Karpas-422 (cell line): Measurements from ENCODE around the gene TRAPPC1. TPM values are rescaled to one million over a fixed set of nuclear protein-coding genes. Genes with fewer than 3 reads are reported as not detected.

Experiments
- DNase-seq: peaks from one replicate; pipeline ENCODE4 v3.0.0-alpha.2; 2015
- H2AFZ ChIP-seq: fragments of 200-600 bp; sonication (generic); 2 replicates; pipeline ENCODE4 v1.6.1; 2014; ENCODE audit warnings: antibody characterized with exemption, low read length, mixed read lengths
- H3K27ac ChIP-seq: fragments of 200-600 bp; sonication (generic); 2 replicates; pipeline ENCODE4 v1.5.1; 2014; ENCODE audit warnings: mild to moderate bottlenecking, low read length, moderate library complexity
- H3K27me3 ChIP-seq: fragments of 200-600 bp; sonication (generic); 2 replicates; pipeline ENCODE4 v1.6.1; 2014; ENCODE audit warnings: low read length, mixed read lengths
- H3K36me3 ChIP-seq: fragments of 200-600 bp; sonication (generic); 2 replicates; pipeline ENCODE4 v1.6.1; 2014; ENCODE audit warnings: low read length, mixed read lengths; ENCODE audit not compliant: insufficient read depth
- H3K4me1 ChIP-seq: fragments of 200-600 bp; sonication (generic); 2 replicates; pipeline ENCODE4 v1.6.1; 2014; ENCODE audit warnings: mild to moderate bottlenecking, low read length, mixed read lengths
- H3K4me2 ChIP-seq: fragments of 200-600 bp; sonication (generic); 2 replicates; pipeline ENCODE4 v1.6.1; 2014; ENCODE audit warnings: low read length, low read depth, mild to moderate bottlenecking; ENCODE audit not compliant: poor library complexity, severe bottlenecking
- H3K4me3 ChIP-seq: fragments of 200-600 bp; sonication (generic); 2 replicates; pipeline ENCODE4 v1.5.1; 2014; ENCODE audit warnings: mild to moderate bottlenecking, antibody characterized with exemption, low read length, mixed read lengths
- H3K79me2 ChIP-seq: fragments of 200-600 bp; sonication (generic); 2 replicates; pipeline ENCODE4 v1.6.1; 2014; ENCODE audit warnings: mild to moderate bottlenecking, low read length, mixed read lengths
- H3K9ac ChIP-seq: fragments of 200-600 bp; sonication (generic); 2 replicates; pipeline ENCODE4 v1.6.0; 2014; ENCODE audit warnings: low read length
- H3K9me2 ChIP-seq: fragments of 200-600 bp; sonication (generic), shearing (Covaris generic); replicated peaks from 2 replicates; pipeline ENCODE4 v1.6.0; 2014; ENCODE audit warnings: mild to moderate bottlenecking, low read length, moderate library complexity; ENCODE audit not compliant: insufficient read depth
- H3K9me3 ChIP-seq: fragments of 300-700, 200-600 bp; sonication (generic); 2 replicates; pipeline ENCODE4 v1.6.1; 2014; ENCODE audit warnings: low read length, mixed read lengths
- H4K20me1 ChIP-seq: fragments of 200-600 bp; sonication (generic); 2 replicates; pipeline ENCODE4 v1.6.1; 2014; ENCODE audit warnings: mild to moderate bottlenecking, antibody characterized with exemption, low read length, low read depth; ENCODE audit not compliant: insufficient read depth
- small RNA-seq: library from RNA; depleted of rRNA; stranded (forward); fragments of <200 nt; gene quantifications from one replicate; pipeline ENCODE3, GENCODE V24; 2014
- total RNA-seq: library from RNA; depleted of rRNA; stranded (reverse); fragments of >200 nt; shearing (Covaris generic); gene quantifications from 2 replicates; pipeline ENCODE4 v1.2.3, GENCODE V29; 2014; ENCODE audit warnings: low replicate concordance; rRNA removed

TRAPPC1 gene
- total RNA-seq, 1 experiment from 2014 or later: 54.4 TPM

- Histone ChIP-seq H3K36me3 (peaks cover 7% of the 10 kb centered on the region; the same call in 1 of the 2 replicates), H3K9me2 (no peaks in the 10 kb centered on the region), H4K20me1 (peaks cover 23% of the 10 kb centered on the region; the same call in 1 of the 2 replicates), H3K79me2 (peaks cover 44% of the 10 kb centered on the region), H3K27ac (peak overlapping the region; percentile 99), H3K27me3 (no peaks in the 10 kb centered on the region), H3K4me3 (peak overlapping the region; percentile 61), H3K9me3 (no peaks in the 10 kb centered on the region), H2AFZ (0 out of 2 replicates have a peak overlapping the region, but pooled peaks have one; percentile 31), H3K4me1 (peaks cover 76% of the 10 kb centered on the region), H3K4me2 (peak overlapping the region; percentile 88), H3K9ac (peak overlapping the region; percentile 84)
- peak; percentile 91 for DNase-seq
These were observed 47.9 kb downstream of the TRAPPC1 start for GRCh38 chr17:7883781-7884386.

- DNase-seq: peak; percentile 59
- Histone ChIP-seq H3K36me3 (peaks cover 3% of the 10 kb centered on the region; the same call in 1 of the 2 replicates), H3K9ac (peak overlapping the region; percentile 84), H3K4me1 (peaks cover 67% of the 10 kb centered on the region), H4K20me1 (peaks cover 11% of the 10 kb centered on the region; the same call in 1 of the 2 replicates), H3K27me3 (no peaks in the 10 kb centered on the region), H3K79me2 (peaks cover 32% of the 10 kb centered on the region), H3K4me2 (peak overlapping the region; percentile 88), H2AFZ (no peak overlapping the region), H3K9me3 (no peaks in the 10 kb centered on the region), H3K4me3 (peak overlapping the region; percentile 61), H3K9me2 (no peaks in the 10 kb centered on the region), H3K27ac (peak overlapping the region; percentile 99)
These were observed 49.1 kb downstream of the TRAPPC1 start for GRCh38 chr17:7882629-7883028.

DNA sequence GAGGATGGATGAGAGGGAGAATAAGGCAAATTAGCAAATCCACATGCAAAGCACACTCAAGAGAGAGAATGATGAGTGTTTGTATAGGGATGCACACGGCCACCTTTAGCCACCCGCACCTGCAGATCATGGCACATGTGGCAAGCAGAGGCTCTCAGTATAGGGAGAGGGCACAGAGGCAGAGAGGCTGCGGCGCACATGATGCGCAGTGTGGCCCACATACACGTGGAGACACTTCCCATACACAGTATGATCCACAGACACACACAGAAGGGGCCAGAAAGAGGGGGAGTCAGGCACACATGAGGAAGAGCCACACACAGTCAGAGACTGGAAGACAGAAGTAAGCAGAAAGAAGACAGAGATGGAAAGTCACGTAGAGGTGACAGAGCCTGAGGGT is 49.7 kb downstream of the TRAPPC1 start:
- H2AFZ ChIP-seq: no peak overlapping the region
- H3K79me2 ChIP-seq: peaks cover 29% of the 10 kb centered on the region
- H3K4me2 ChIP-seq: peak overlapping the region; percentile 88
- peaks cover 10% of the 10 kb centered on the region; the same call in 1 of the 2 replicates for H4K20me1 ChIP-seq
- peak; percentile 93 for DNase-seq
- peak overlapping the region; percentile 99 for H3K27ac ChIP-seq
- peaks cover 6% of the 10 kb centered on the region; the same call in 1 of the 2 replicates for H3K36me3 ChIP-seq
- H3K4me3 ChIP-seq: peak overlapping the region; percentile 61
- peak overlapping the region; percentile 84 for H3K9ac ChIP-seq
- peaks cover 65% of the 10 kb centered on the region for H3K4me1 ChIP-seq
- H3K27me3 ChIP-seq: no peaks in the 10 kb centered on the region
- no peaks in the 10 kb centered on the region for H3K9me2 ChIP-seq
- no peaks in the 10 kb centered on the region for H3K9me3 ChIP-seq

GRCh38 chr17:7881276-7882054 is 50.3 kb downstream of the TRAPPC1 start:
- H3K9me2 ChIP-seq: no peaks in the 10 kb centered on the region
- no peak for DNase-seq
- no peaks in the 10 kb centered on the region for H3K9me3 ChIP-seq
- H4K20me1 ChIP-seq: peaks cover 4% of the 10 kb centered on the region; the same call in 1 of the 2 replicates
- peak overlapping the region; percentile 99 for H3K27ac ChIP-seq
- H3K9ac ChIP-seq: peak overlapping the region; percentile 84
- peaks cover 65% of the 10 kb centered on the region for H3K4me1 ChIP-seq
- H2AFZ ChIP-seq: no peak overlapping the region
- peaks cover 6% of the 10 kb centered on the region; the same call in 1 of the 2 replicates for H3K36me3 ChIP-seq
- peak overlapping the region; percentile 61 for H3K4me3 ChIP-seq
- H3K79me2 ChIP-seq: peaks cover 23% of the 10 kb centered on the region
- no peaks in the 10 kb centered on the region for H3K27me3 ChIP-seq
- H3K4me2 ChIP-seq: peak overlapping the region; percentile 88

Small RNA genes within 50 kb of the gene (small RNA-seq; reads per million reads assigned to genes)
- gene SCARNA21: 1.2 reads per million, percentile 35 among the genes with 10 or more reads in this experiment

Other genes with a start within 250 kb of the TRAPPC1 start
- 11.0 and 14.0 TPM in 2 replicates for gene TP53, start 244.5 kb downstream of the TRAPPC1 start, total RNA-seq
- 10.4 and 19.0 TPM in 2 replicates for gene WRAP53, start 243.5 kb downstream of the TRAPPC1 start, total RNA-seq
- not detected in 2 replicates for gene EFNB3, start 226.7 kb downstream of the TRAPPC1 start, total RNA-seq
- gene DNAH2, start 214.2 kb downstream of the TRAPPC1 start, total RNA-seq: not detected in 2 replicates
- gene KDM6B, start 97.7 kb downstream of the TRAPPC1 start, total RNA-seq: 11.9 and 34.6 TPM in 2 replicates
- gene TMEM88, start 76.9 kb downstream of the TRAPPC1 start, total RNA-seq: 0.69 and 1.4 TPM in 2 replicates
- gene NAA38, start 74.4 kb downstream of the TRAPPC1 start, total RNA-seq: 313 and 321 TPM in 2 replicates
- gene CYB5D1, start 73.9 kb downstream of the TRAPPC1 start, total RNA-seq: 8.5 and 10.9 TPM in 2 replicates
- gene CHD3, start 43.2 kb downstream of the TRAPPC1 start, total RNA-seq: 191 and 346 TPM in 2 replicates
- gene RNF227, start 15.7 kb downstream of the TRAPPC1 start, total RNA-seq: 2.1 and 3.5 TPM in 2 replicates
- gene KCNAB3, start 2.1 kb downstream of the TRAPPC1 start, total RNA-seq: 5.6 and 10.0 TPM in 2 replicates
- gene CNTROB, start 260 bp upstream of the TRAPPC1 start, total RNA-seq: 14.6 and 28.5 TPM in 2 replicates
- gene GUCY2D, start 70.7 kb upstream of the TRAPPC1 start, total RNA-seq: not detected in 2 replicates
- not detected in 2 replicates for gene ALOX15B, start 107.1 kb upstream of the TRAPPC1 start, total RNA-seq
- 0.22 and 1.5 TPM in 2 replicates for gene ALOX12B, start 155.8 kb upstream of the TRAPPC1 start, total RNA-seq
- gene ALOXE3, start 186.6 kb upstream of the TRAPPC1 start, total RNA-seq: 0.18 TPM in 1 of 2 replicates, not detected in the other
- 0.37 and 2.1 TPM in 2 replicates for gene HES7, start 192.2 kb upstream of the TRAPPC1 start, total RNA-seq
- 12.7 and 24.0 TPM in 2 replicates for gene PER1, start 220.5 kb upstream of the TRAPPC1 start, total RNA-seq
- gene VAMP2, start 231.0 kb upstream of the TRAPPC1 start, total RNA-seq: 24.5 and 47.7 TPM in 2 replicates
- gene TMEM107, start 244.4 kb upstream of the TRAPPC1 start, total RNA-seq: 70.7 and 134 TPM in 2 replicates